Measurements from ENCODE around the gene JDP2.

The JDP2 gene

GRCh38 chr14:75437201-75438143 is 9.7 kb downstream of the JDP2 start:
- DNase-seq: no peak

- DNase-seq: no peak
Measured at GRCh38 chr14:75438486-75439080, 10.8 kb downstream of the JDP2 start.

GRCh38 chr14:75439989-75440388 is 12.2 kb downstream of the JDP2 start:
- DNase-seq: no peak

GRCh38 chr14:75440733-75441477 is 13.1 kb downstream of the JDP2 start:
- DNase-seq: no peak

- DNase-seq: no peak
Measured at GRCh38 chr14:75441728-75442127, 13.9 kb downstream of the JDP2 start.

- DNase-seq: no peak
Measured at GRCh38 chr14:75442166-75442565, 14.3 kb downstream of the JDP2 start.

GRCh38 chr14:75442642-75443041 is 14.8 kb downstream of the JDP2 start:
- no peak for DNase-seq

- no peak for DNase-seq
Measured at GRCh38 chr14:75443203-75443969, 15.6 kb downstream of the JDP2 start.

- DNase-seq: no peak
Measured at GRCh38 chr14:75445236-75445635, 17.4 kb downstream of the JDP2 start.

GRCh38 chr14:75445963-75446362 is 18.1 kb downstream of the JDP2 start:
- no peak for DNase-seq

GRCh38 chr14:75446447-75446846 is 18.6 kb downstream of the JDP2 start:
- no peak for DNase-seq

GRCh38 chr14:75448209-75448608 is 20.4 kb downstream of the JDP2 start:
- DNase-seq: no peak

GRCh38 chr14:75449036-75449435 is 21.2 kb downstream of the JDP2 start:
- no peak for DNase-seq

- no peak for DNase-seq
Measured at GRCh38 chr14:75449696-75450095, 21.9 kb downstream of the JDP2 start.

GRCh38 chr14:75450381-75451276 is 22.8 kb downstream of the JDP2 start:
- DNase-seq: no peak

- no peak for DNase-seq
Measured at GRCh38 chr14:75452324-75452723, 24.5 kb downstream of the JDP2 start.

GRCh38 chr14:75452900-75453816 is 25.3 kb downstream of the JDP2 start:
- no peak for DNase-seq

GRCh38 chr14:75453817-75454434 is 26.1 kb downstream of the JDP2 start:
- peak in 1 of 5 experiments; percentile 54 for DNase-seq

GRCh38 chr14:75454963-75455546 is 27.2 kb downstream of the JDP2 start:
- DNase-seq: no peak

Measured in T-helper 2 cell (primary cell).